ENCODE measurements around the gene CTNNA2.

Gene CTNNA2

GRCh38 chr2:79940364-79940763 lies 427.5 kb downstream of the CTNNA2 start:
- DNase-seq, result no peak
- H3K9ac ChIP-seq (ENCODE audit: low read depth, low read length), result no peak overlapping the region
- H3K36me3 ChIP-seq (ENCODE audit: insufficient read depth, low read length), result no peaks in the 10 kb centered on the region
- no peak overlapping the region for H3K4me3 ChIP-seq (ENCODE audit: low read depth in 1 of 2, low read length in 2 of 2)
- H3K4me2 ChIP-seq (ENCODE audit: insufficient read depth, low read length), result no peak overlapping the region
- H3K79me2 ChIP-seq (ENCODE audit: insufficient read depth, low read length), result no peaks in the 10 kb centered on the region
- H3K9me3 ChIP-seq (ENCODE audit: insufficient read depth, low read length, severe bottlenecking), result no peaks in the 10 kb centered on the region
- no peaks in the 10 kb centered on the region for H3K27me3 ChIP-seq (ENCODE audit: insufficient read depth, low read length, poor library complexity)
- TF ChIP-seq EZH2 (IDR thresholded peaks at IDR 0.05; ENCODE audit: borderline replicate concordance, low read depth, low read length, severe bottlenecking) (no peak), CTCF (IDR thresholded peaks at IDR 0.05; ENCODE audit: borderline replicate concordance, extremely low read depth, low read length, poor library complexity, severe bottlenecking) (no peak)
- no peak for ATAC-seq (ENCODE audit: insufficient read depth, low read depth)
- no peaks in the 10 kb centered on the region for H3K4me1 ChIP-seq (ENCODE audit: insufficient read depth, low read length)
- no peak overlapping the region for H2AFZ ChIP-seq (ENCODE audit: low read depth, low read length)
- H3K27ac ChIP-seq (ENCODE audit: low read length), result no peak overlapping the region
- no peaks in the 10 kb centered on the region for H4K20me1 ChIP-seq (ENCODE audit: insufficient read depth, low read length)

- no peak overlapping the region for H3K27ac ChIP-seq (ENCODE audit: low read length)
- no peaks in the 10 kb centered on the region for H3K9me3 ChIP-seq (ENCODE audit: insufficient read depth, low read length, severe bottlenecking)
- H3K79me2 ChIP-seq (ENCODE audit: insufficient read depth, low read length), result no peaks in the 10 kb centered on the region
- H4K20me1 ChIP-seq (ENCODE audit: insufficient read depth, low read length), result no peaks in the 10 kb centered on the region
- H3K9ac ChIP-seq (ENCODE audit: low read depth, low read length), result no peak overlapping the region
- H3K4me2 ChIP-seq (ENCODE audit: insufficient read depth, low read length), result no peak overlapping the region
- no peaks in the 10 kb centered on the region for H3K4me1 ChIP-seq (ENCODE audit: insufficient read depth, low read length)
- DNase-seq (no peak), ATAC-seq (ENCODE audit: insufficient read depth, low read depth) (no peak)
- H3K36me3 ChIP-seq (ENCODE audit: insufficient read depth, low read length), result no peaks in the 10 kb centered on the region
- H3K27me3 ChIP-seq (ENCODE audit: insufficient read depth, low read length, poor library complexity), result no peaks in the 10 kb centered on the region
- H3K4me3 ChIP-seq (ENCODE audit: low read depth in 1 of 2, low read length in 2 of 2), result no peak overlapping the region
- H2AFZ ChIP-seq (ENCODE audit: low read depth, low read length), result no peak overlapping the region
- TF ChIP-seq EZH2 (IDR thresholded peaks at IDR 0.05; ENCODE audit: borderline replicate concordance, low read depth, low read length, severe bottlenecking) (no peak), CTCF (IDR thresholded peaks at IDR 0.05; ENCODE audit: borderline replicate concordance, extremely low read depth, low read length, poor library complexity, severe bottlenecking) (no peak)
These were observed 428.3 kb downstream of the CTNNA2 start for GRCh38 chr2:79941179-79941578.

- Histone ChIP-seq H2AFZ (ENCODE audit: low read depth, low read length) (no peak overlapping the region), H3K79me2 (ENCODE audit: insufficient read depth, low read length) (no peaks in the 10 kb centered on the region), H3K9me3 (ENCODE audit: insufficient read depth, low read length, severe bottlenecking) (no peaks in the 10 kb centered on the region), H4K20me1 (ENCODE audit: insufficient read depth, low read length) (no peaks in the 10 kb centered on the region; the same call in 1 of the 2 replicates), H3K4me3 (ENCODE audit: low read depth in 1 of 2, low read length in 2 of 2) (no peak overlapping the region), H3K36me3 (ENCODE audit: insufficient read depth, low read length) (no peaks in the 10 kb centered on the region), H3K27ac (ENCODE audit: low read length) (no peak overlapping the region), H3K9ac (ENCODE audit: low read depth, low read length) (no peak overlapping the region), H3K4me2 (ENCODE audit: insufficient read depth, low read length) (no peak overlapping the region), H3K27me3 (ENCODE audit: insufficient read depth, low read length, poor library complexity) (no peaks in the 10 kb centered on the region), H3K4me1 (ENCODE audit: insufficient read depth, low read length) (no peaks in the 10 kb centered on the region)
- no peak for TF ChIP-seq CTCF (IDR thresholded peaks at IDR 0.05; ENCODE audit: borderline replicate concordance, extremely low read depth, low read length, poor library complexity, severe bottlenecking)
- no peak for TF ChIP-seq EZH2 (IDR thresholded peaks at IDR 0.05; ENCODE audit: borderline replicate concordance, low read depth, low read length, severe bottlenecking)
- no peak for DNase-seq
- ATAC-seq (ENCODE audit: insufficient read depth, low read depth), result no peak
These were observed 431.4 kb downstream of the CTNNA2 start for GRCh38 chr2:79944205-79944604.
